HG03175 (cell line): ENCODE measurements around the gene IKZF2.
A peak's percentile ranks its signal among the peaks of the same experiment; 100 is the strongest.

Experiments
- ATAC-seq: cut with Tn5 transposase; IDR thresholded peaks from one replicate; pipeline ENCODE4 v1.9.1; 2021; ENCODE audit warnings: mild to moderate bottlenecking, moderate library complexity; ENCODE audit not compliant: unreplicated experiment

IKZF2 gene

DNA sequence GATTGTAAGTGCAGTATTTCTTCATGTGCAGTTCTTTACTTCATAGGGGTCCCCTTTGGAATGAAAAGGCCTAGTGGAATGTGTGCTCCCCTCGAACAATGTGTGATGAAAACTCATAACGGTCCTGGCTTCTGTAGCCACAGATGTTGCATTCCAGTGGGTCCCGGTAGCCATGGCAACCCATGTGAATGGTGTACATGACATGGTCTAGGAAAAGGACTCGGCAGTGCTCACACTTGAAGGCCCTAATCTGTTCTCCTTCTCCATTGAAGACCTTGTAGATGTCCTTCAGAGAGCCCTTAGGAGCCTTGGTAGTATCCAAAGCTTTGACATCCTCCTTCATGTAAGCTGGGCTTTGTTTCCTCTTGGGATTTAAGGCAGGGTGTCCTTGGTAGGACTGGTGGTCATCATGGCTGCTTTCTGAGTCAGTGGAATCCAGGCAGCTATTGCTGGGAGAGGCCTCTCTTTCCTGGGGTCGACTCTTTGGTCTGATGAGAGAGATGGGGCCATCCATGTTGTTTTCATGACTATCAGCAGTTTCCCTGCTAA, 144.0 kb downstream of the IKZF2 start:
- ATAC-seq = no peak

DNA sequence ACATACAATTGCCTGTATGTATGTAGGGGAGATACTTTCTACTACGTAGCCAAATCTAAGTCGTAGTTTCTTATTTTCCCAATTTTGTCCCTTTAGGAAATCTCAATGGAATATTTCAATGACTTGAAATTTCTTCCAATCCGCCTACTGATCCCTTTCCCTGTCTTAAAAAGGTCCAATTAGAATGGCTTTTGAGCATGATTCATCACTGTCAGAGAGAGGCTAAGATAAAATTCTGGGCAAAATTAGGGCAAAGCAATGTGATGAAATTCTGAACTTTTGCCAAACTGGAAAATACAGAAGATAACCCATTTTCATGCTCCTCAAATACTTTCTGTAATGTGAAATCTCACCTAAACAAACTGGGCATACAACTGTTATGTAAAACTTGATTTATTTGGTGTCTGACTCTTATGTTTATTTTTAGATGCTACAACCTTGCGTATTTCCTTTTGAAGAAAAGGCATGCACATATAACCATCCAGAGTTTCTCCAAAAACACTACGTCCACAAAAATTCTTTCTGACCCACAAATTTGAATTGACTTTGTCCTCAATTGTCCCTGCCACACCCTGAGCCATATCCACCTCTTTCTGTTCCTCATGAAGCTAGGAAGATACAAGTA, 147.1 kb downstream of the IKZF2 start:
- ATAC-seq = no peak

DNA sequence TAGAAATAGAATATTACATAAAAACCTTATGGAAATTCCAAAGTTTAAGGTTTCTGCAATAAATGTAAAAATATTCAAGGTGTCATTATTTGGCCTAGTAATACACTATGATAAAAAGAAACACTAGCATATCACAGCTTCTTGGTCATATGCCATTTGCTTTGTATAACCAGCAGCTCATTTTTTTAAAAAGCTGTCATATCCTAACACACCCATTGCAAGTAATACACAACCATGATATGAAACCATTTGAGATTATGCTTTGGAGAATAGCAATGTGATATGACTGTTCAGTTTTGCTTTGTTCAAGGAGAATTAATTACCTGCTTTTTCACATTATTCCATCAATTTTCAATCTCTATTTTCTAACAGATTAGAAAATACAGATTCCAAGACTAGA, 149.0 kb downstream of the IKZF2 start:
- peak; percentile 36 for ATAC-seq

DNA sequence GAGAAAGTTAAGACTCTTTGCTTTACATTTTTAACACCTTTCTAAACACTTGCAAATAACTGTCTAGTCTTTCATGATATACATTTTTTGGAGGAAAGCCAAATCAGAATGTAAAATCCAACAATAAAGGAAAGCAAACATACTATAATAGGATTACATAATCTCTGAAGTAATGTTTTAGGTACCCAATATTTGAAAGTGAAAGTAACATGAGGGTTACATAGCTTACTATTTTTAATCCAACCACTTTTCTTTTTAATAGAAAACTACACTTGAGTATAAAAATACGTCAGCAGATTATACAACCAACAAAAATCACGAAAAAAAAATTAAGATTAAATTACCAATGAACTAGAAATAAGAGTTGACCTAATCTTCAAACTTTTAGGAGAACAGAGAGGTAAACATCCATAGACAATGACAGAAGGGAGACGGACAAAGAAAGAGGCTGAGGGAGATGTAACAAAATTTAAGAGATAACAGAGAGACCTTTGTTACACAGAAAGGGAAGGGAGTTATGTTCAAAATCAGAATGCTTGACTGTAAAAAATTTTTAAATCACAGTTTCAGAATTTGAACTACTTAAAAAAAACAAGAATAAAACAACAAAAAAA, 150.0 kb downstream of the IKZF2 start:
- no peak for ATAC-seq

DNA sequence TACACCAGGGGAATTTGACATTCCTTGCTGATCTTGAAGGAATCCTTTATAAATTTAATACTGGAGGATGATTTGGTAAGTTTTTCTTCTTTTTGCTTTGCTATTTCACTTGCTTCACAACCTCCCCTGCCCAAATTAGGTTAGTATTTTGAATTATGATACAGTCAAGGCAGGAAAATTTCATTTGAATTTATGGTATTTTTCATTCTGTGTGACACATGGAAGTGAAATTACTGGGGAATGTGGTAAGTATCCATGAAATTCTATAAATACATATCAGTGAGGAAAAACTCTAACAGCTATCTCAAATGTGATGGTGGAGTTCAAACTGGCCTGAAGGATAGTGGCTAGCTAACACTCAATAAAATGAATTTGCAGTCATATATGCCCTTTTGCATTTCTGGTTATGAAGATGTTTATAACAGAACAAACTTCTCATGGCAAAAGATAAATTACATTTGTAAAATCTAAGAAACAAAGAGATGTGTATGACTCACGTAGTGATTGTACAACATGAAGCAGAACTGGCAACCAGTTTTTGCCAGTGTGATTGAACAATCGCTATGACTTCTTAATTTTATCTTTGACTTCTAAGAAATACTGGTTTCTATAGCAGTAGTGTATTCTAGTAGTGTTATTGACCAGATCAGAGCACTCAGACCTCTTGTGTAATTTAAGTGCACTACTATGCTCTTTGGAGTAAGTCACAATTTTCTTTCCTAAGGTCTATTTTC, 152.6 kb downstream of the IKZF2 start:
- ATAC-seq = no peak

GRCh38 chr2:212997526-212998020, 153.8 kb downstream of the IKZF2 start:
- no peak for ATAC-seq

GRCh38 chr2:212995920-212996319, 155.5 kb downstream of the IKZF2 start:
- no peak for ATAC-seq

DNA sequence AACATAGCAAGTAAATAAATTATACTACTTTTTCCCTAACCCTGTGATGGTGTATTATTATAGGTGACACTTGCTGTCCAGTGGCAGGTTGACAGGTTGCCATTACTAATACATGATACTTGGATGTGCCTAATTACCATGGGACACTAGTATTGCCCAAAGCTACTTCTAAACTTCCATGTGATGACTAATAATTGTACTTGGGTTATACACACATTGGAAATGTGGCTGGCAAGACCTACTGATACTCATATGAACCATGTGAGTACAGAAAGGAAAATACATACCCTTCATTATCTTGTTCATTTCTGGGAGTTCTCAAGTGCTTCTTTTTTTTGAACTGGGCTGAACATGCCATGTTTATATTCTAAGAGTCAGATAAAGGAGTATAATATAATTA, 156.4 kb downstream of the IKZF2 start:
- no peak for ATAC-seq

DNA sequence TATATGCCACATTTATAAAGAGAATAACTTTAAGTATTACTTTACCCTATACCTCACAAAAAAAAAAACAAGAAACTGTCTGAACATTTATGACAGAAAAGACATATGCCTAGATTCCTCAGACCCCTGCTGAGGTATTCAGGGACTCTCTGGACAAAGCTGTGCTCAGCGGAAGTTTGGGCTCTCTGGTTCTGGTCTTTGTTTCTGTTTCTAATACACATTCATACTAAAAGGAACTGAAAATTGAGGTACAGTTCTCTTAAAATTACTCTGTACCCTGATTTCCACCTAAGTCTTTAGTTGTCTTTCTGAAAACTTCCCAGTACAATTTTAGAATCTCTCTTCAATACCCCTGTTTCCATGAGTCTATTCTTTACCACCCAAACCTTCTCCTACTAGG, 160.3 kb downstream of the IKZF2 start:
- ATAC-seq = peak; percentile 60

GRCh38 chr2:212990697-212991096, 160.7 kb downstream of the IKZF2 start:
- ATAC-seq = peak; percentile 54

DNA sequence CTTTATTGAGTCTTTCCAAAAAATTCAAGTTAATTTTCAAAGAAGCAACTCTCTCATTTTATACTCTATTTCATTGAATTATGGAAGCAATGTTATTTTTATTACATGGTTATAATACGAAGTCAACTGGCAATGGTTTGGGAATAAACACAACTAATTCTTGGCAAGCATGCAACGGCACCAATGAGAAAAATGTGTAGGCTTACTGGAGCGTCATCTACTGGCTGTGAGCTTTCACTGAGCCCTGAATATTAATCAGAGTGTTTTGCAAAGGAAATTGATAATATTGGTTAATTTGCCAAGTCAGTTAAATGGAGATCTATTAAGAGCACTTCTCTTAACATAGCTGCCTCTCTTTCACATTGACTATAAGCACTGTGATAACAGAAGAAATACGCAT, 163.9 kb downstream of the IKZF2 start:
- ATAC-seq = no peak

GRCh38 chr2:212984129-212984528, 167.3 kb downstream of the IKZF2 start:
- ATAC-seq = no peak

DNA sequence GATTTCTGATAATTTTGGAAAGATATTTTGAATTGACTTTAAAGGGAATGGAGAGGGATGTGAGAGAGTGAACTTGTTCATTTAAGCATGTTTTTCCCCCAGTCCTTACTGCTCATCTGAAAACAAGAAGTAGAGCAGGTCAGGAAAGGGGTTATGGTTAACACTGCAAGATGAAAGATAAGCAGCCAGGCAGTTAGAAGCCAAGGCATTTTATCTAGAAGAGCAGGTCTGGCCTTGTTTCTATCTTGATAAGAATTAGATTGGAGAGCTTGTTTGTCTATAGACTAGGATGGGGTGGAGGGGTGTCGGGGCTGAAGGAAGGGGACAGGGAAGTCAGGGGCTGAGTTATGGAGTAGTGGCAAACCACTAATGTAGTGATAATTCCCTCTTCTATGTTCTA, 171.6 kb downstream of the IKZF2 start:
- ATAC-seq = no peak

DNA sequence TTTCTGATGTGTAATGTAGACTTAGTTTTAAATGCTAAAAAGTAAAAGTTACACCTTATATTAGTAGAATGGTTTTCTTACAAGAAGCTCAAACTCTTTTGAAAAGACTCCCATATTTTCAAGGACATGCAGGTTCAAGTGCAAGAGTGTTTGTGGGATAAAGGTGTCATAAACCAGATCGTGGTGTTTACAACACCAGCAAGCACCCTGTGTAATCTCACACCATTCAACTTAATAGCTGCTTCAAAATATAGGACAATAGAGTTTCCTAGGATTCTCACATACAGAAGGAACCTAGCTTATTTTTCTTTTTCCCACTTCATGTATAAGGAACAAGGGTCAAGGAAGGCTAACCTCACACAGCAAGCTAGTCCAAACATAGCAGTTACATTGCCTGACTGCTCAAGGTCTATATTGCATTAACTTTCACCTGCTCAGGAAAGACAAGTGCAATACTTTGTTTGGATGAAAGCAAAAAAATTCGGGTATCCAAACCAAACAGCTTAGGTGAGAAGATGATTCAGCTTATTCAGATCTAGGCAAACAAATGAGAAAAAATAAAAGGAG, 172.3 kb downstream of the IKZF2 start:
- ATAC-seq = no peak

DNA sequence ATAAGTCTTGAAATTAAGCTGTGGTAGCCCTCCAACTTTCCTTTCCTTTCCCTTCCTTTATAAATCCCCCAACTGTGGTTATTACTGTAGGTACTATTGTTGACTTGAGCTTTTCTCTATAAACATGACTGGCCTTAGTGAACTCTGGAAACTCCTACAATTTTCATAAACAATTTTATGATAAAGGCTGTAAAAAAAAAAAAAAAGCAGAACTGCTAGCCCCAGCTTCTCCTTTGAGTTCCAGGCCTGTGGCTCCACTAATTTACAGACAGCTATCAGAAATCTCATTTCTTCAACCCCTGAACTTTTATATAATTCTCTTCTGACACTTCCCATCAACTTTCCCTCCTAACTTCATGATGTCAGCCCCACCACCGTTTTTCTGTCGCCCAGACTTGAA, 174.3 kb downstream of the IKZF2 start:
- no peak for ATAC-seq

GRCh38 chr2:212975333-212975732, 176.1 kb downstream of the IKZF2 start:
- peak; percentile 47 for ATAC-seq

DNA sequence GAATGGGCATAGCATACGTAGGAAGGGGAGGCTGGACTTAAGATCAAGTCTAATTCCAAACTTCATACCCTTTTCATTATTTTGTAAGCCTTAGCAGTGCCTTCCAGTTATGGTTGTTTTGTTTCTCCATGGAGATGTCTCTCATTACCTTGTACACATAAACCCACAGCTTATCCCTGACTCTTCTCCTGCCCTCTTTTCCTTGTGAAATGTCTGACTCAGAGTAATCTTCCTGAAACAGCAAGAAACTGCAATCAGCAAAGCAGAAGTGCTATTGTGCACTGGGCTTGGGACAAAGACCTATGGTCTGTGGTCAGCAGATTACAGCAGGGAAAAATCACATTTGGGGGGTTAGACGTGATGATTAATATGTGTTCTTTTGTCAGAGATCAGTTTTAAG, 176.7 kb downstream of the IKZF2 start:
- no peak for ATAC-seq

DNA sequence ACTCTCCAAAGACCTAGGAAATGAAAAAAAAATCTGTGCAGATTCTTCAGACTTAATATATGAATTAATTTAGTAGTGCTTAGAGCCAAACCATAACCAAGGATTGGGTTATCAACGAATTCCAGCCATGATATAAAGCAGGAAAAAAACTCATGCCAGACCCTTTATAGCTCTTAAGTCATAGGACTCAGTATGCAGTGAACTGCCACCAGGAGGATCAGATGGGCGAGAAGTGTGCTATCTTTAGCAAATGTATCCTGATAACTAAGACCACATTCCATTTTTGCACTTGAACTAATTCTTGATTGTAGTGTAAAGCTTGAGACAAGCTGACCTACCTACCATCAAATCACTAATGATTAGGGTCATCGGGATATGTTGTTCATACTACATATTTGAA, 178.1 kb downstream of the IKZF2 start:
- no peak for ATAC-seq

GRCh38 chr2:212970132-212970531, 181.3 kb downstream of the IKZF2 start:
- no peak for ATAC-seq

DNA sequence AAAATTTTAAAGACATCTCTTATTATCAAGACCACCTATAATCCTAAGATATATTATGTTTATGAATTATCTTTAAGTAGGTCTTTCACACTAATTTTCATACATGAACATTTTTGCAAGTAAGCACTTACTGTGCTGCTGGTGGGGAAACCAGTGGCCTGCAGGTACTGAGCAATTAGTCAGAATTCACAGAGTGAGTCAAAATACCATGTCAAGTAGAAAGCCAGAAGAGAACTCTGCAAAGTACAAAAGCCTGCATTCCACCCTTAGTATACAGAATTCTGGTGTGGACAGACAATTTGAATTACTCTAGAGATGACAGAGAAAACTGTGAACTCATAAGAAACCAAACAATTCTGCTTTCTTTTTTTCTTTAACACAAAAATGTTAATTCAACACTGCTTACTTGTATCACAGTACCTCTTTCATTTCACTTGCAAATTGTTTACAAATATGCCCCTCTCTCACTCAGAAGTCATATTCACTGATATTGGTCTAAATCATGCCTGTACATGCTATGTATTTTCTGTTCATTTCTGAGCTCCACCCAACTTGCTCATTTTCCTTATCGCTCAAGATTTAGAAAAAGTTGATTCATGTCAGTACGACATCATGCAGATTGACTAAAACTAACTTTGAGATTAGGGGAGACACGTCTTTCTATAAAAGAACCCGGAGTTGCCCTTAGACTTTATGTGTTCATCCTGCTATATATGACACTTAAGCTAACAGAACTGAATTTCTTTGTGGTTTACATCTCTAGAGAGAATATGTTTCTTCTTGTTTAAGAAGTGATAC, 182.9 kb downstream of the IKZF2 start:
- ATAC-seq = no peak

DNA sequence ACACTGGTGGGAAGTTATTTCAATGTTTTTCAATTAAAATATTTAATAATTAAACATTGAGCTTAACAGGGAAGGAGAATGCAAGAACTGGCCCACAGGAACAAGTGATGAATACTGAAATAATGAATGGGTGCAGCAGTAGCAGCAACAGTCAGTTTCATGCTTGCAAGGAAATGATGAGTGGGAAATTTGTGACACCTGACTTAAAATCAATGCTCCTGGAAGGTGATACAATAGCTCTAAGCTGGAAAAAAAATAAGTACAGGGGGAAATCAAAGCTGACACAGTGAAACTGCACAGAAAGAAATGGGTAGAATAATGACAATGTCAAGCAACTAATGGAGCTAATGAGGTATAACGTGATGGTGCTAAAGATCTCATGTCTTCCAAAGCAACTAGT, 184.5 kb downstream of the IKZF2 start:
- ATAC-seq = no peak
